GM23248 (cell line): Measurements from ENCODE around the gene PDE2A.

Experiments used
- EZH2 ChIP-seq: fragments of 200-600 bp; sonication (generic); IDR thresholded peaks from 2 replicates; pipeline ENCODE4 v1.6.1; 2018; ENCODE audit warnings: antibody characterized with exemption, mild to moderate bottlenecking; ENCODE audit not compliant: insufficient read depth, poor library complexity, severe bottlenecking
- EZH2phosphoT487 ChIP-seq: fragments of 200-600 bp; sonication (generic); IDR thresholded peaks from 2 replicates; pipeline ENCODE4 v1.6.1; 2018; ENCODE audit warnings: antibody characterized with exemption, moderate library complexity, mild to moderate bottlenecking, low read depth; ENCODE audit not compliant: insufficient read depth

DNA sequence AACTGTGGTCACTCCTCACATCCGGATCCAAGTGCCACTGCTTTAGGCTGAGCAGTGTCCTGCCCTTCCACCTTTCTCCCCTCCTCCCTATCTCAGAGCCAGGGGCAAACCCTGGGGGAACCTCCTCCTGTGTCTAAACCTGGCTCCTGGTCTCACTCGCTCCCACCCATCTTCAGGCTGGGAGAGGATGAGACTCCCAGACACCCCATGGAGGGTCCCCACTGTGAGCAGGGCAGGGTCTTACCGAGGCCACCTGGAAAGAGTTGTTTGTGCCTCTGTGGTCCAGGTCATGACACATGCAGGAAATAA is 93.6 kb downstream of the PDE2A start:
- no peak for TF ChIP-seq EZH2phosphoT487
- no peak for TF ChIP-seq EZH2
